ENCODE results near the gene TPM2. TPM values are rescaled to one million over a fixed set of nuclear protein-coding genes. Genes with fewer than 3 reads are reported as not detected.

Gene TPM2
- total and polyA plus RNA-seq, 9 of the 15 experiments (the other 6 are each of a cell fraction or from before 2014, with no cell fraction given), result 0.28 to 16.1 (median 4.5) TPM

DNA sequence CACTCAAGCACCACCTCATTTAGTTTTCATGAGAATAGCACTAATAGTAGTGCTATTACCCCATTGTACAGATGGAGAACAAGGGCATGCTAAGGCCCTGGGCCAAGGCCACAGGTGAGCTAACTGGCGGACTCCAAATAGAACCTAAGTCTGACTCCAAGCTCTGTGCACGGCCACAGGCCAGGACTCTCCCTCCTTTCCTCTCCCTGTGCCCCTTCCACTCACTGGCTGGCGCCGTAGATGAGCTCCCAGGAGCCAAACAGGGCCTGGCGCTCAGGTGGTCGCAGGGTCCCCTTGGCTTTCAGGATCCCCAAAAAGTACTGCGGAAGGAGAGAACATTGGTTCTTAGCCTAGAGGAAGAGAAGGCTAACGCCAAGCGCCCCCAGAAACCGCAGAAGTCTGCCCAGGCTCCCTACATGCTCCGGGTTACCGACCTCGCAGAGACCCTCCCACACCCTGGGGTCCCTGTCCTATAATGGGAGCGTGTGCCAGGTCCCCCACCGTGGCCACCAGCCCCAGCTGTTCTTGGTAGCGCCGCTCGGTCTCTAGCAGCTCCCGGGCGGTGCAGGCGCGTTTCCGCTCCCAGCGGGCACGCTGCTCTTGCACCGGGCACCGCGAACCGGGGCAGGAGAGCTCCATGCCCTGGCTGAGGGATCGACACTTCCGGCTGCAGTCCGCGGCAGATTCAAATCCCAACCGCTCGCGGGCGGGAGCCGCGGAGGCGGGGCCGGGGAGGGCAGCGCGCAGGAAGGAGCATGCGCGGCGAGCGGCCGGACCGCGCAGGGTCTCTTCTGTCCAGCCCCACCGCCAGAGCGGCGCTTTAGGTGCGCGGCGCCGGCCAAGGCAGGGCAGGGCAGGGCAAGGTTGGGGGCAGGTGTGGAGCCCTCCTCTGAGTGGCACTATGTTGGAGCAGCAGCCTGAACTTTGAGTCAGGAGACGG is 24.9 kb downstream of the TPM2 start, which contains the start of gene ARHGEF39 (continued):
- TF ChIP-seq, protein P1, sequence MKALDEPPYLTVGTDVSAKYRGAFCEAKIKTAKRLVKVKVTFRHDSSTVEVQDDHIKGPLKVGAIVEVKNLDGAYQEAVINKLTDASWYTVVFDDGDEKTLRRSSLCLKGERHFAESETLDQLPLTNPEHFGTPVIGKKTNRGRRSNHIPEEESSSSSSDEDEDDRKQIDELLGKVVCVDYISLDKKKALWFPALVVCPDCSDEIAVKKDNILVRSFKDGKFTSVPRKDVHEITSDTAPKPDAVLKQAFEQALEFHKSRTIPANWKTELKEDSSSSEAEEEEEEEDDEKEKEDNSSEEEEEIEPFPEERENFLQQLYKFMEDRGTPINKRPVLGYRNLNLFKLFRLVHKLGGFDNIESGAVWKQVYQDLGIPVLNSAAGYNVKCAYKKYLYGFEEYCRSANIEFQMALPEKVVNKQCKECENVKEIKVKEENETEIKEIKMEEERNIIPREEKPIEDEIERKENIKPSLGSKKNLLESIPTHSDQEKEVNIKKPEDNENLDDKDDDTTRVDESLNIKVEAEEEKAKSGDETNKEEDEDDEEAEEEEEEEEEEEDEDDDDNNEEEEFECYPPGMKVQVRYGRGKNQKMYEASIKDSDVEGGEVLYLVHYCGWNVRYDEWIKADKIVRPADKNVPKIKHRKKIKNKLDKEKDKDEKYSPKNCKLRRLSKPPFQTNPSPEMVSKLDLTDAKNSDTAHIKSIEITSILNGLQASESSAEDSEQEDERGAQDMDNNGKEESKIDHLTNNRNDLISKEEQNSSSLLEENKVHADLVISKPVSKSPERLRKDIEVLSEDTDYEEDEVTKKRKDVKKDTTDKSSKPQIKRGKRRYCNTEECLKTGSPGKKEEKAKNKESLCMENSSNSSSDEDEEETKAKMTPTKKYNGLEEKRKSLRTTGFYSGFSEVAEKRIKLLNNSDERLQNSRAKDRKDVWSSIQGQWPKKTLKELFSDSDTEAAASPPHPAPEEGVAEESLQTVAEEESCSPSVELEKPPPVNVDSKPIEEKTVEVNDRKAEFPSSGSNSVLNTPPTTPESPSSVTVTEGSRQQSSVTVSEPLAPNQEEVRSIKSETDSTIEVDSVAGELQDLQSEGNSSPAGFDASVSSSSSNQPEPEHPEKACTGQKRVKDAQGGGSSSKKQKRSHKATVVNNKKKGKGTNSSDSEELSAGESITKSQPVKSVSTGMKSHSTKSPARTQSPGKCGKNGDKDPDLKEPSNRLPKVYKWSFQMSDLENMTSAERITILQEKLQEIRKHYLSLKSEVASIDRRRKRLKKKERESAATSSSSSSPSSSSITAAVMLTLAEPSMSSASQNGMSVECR (CRISPR knock-in tag; IDR thresholded peaks at IDR 0.05), result peak; percentile 77; the same call in 1 of the 2 replicates
- TF ChIP-seq, protein P2, sequence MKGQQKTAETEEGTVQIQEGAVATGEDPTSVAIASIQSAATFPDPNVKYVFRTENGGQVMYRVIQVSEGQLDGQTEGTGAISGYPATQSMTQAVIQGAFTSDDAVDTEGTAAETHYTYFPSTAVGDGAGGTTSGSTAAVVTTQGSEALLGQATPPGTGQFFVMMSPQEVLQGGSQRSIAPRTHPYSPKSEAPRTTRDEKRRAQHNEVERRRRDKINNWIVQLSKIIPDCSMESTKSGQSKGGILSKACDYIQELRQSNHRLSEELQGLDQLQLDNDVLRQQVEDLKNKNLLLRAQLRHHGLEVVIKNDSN (CRISPR knock-in tag; IDR thresholded peaks at IDR 0.05), result no peak
- TF ChIP-seq, protein P3, sequence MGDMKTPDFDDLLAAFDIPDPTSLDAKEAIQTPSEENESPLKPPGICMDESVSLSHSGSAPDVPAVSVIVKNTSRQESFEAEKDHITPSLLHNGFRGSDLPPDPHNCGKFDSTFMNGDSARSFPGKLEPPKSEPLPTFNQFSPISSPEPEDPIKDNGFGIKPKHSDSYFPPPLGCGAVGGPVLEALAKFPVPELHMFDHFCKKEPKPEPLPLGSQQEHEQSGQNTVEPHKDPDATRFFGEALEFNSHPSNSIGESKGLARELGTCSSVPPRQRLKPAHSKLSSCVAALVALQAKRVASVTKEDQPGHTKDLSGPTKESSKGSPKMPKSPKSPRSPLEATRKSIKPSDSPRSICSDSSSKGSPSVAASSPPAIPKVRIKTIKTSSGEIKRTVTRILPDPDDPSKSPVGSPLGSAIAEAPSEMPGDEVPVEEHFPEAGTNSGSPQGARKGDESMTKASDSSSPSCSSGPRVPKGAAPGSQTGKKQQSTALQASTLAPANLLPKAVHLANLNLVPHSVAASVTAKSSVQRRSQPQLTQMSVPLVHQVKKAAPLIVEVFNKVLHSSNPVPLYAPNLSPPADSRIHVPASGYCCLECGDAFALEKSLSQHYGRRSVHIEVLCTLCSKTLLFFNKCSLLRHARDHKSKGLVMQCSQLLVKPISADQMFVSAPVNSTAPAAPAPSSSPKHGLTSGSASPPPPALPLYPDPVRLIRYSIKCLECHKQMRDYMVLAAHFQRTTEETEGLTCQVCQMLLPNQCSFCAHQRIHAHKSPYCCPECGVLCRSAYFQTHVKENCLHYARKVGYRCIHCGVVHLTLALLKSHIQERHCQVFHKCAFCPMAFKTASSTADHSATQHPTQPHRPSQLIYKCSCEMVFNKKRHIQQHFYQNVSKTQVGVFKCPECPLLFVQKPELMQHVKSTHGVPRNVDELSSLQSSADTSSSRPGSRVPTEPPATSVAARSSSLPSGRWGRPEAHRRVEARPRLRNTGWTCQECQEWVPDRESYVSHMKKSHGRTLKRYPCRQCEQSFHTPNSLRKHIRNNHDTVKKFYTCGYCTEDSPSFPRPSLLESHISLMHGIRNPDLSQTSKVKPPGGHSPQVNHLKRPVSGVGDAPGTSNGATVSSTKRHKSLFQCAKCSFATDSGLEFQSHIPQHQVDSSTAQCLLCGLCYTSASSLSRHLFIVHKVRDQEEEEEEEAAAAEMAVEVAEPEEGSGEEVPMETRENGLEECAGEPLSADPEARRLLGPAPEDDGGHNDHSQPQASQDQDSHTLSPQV (IDR thresholded peaks at IDR 0.05), result peak; percentile 56; the same call in 1 of the 2 replicates
- TF ChIP-seq IFI16 (CRISPR knock-in tag; IDR thresholded peaks at IDR 0.05), result no peak
- TF ChIP-seq ZFX (CRISPR knock-in tag; IDR thresholded peaks at IDR 0.05), result peak; percentile 52; the same call in 1 of the 2 replicates
- no peak for TF ChIP-seq SPI1 (IDR thresholded peaks at IDR 0.05; ENCODE audit: borderline replicate concordance, low read depth, low read length)
- TF ChIP-seq NR3C1 (CRISPR knock-in tag; IDR thresholded peaks at IDR 0.05), result no peak
- no peak for TF ChIP-seq HDAC6 (IDR thresholded peaks at IDR 0.05; ENCODE audit: low read depth, low read length)
- TF ChIP-seq, protein P4, sequence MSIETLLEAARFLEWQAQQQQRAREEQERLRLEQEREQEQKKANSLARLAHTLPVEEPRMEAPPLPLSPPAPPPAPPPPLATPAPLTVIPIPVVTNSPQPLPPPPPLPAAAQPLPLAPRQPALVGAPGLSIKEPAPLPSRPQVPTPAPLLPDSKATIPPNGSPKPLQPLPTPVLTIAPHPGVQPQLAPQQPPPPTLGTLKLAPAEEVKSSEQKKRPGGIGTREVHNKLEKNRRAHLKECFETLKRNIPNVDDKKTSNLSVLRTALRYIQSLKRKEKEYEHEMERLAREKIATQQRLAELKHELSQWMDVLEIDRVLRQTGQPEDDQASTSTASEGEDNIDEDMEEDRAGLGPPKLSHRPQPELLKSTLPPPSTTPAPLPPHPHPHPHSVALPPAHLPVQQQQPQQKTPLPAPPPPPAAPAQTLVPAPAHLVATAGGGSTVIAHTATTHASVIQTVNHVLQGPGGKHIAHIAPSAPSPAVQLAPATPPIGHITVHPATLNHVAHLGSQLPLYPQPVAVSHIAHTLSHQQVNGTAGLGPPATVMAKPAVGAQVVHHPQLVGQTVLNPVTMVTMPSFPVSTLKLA (conservative IDR thresholded peaks at IDR 0.05), result peak; percentile 28 to 66; a peak in 3 of 4 replicates
- TF ChIP-seq L3MBTL2 (IDR thresholded peaks at IDR 0.05), result peak; percentile 47
- TF ChIP-seq ZBTB17 (CRISPR knock-in tag; IDR thresholded peaks at IDR 0.05), result no peak
- peak; percentile 96 for TF ChIP-seq RBFOX2 (IDR thresholded peaks at IDR 0.05; ENCODE audit: low read depth, low read length)
- TF ChIP-seq PML (IDR thresholded peaks at IDR 0.05; ENCODE audit: low read length), result no peak
- no peak for TF ChIP-seq ZNF354B (CRISPR knock-in tag; IDR thresholded peaks at IDR 0.05)
- no peak for TF ChIP-seq TARDBP (IDR thresholded peaks at IDR 0.05)
- TF ChIP-seq ZNF77 (CRISPR knock-in tag; IDR thresholded peaks at IDR 0.05), result no peak
